ENCODE measurements around the gene HOXC4.

DNA sequence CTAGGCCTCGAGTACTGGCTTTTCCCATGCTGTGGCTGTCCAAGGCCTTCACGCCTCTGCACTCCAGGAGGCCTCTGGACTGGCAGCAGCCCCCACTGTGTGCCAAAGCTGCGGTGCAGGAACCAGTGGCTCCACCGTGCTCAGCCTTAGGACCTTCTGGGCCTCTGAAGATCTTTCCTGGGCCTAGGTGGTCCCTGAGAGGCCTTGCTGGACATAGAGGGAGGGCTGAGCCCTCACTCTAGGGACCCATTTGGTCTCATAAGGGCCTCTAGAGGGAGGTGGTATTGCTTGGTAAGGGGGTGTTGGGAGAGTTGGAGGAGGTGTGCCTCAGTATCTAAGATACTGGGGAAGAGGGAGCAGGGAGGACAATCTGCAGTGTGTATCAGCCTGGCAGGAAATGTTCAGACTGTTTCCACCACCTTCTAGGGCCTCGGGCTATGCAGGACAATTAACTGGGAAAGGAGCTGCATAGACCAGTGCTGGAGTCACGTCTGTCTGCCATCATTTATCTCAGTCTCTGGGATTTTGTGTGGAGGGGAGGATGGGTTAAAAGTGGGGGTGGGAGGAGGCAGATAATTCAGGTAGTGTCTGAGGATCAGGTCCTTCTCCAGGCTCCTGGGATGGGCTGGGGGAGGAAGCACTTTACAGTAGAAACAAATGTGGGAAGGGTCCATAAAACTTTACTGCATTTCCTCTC lies 17.9 kb upstream of the HOXC4 start:
- no peak for TF ChIP-seq CHD4 (IDR thresholded peaks at IDR 0.05; ENCODE audit: borderline replicate concordance)
- TF ChIP-seq, protein P1, sequence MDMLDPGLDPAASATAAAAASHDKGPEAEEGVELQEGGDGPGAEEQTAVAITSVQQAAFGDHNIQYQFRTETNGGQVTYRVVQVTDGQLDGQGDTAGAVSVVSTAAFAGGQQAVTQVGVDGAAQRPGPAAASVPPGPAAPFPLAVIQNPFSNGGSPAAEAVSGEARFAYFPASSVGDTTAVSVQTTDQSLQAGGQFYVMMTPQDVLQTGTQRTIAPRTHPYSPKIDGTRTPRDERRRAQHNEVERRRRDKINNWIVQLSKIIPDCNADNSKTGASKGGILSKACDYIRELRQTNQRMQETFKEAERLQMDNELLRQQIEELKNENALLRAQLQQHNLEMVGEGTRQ (IDR thresholded peaks at IDR 0.05): no peak

Measured in A549 (cell line).